Transverse colon (tissue), 4 donors: Measurements from ENCODE around the gene POLQ.

Experiments used
- POLR2A ChIP-seq: fragments of 450-650 bp; IDR thresholded peaks from one replicate; pipeline ENCODE4 v1.6.1; 2016; ENCODE audit warnings: antibody characterized with exemption, mild to moderate bottlenecking, moderate library complexity
- POLR2AphosphoS5 ChIP-seq, 3 donors: sonication (generic); formaldehyde crosslinking; IDR thresholded peaks; one replicate each; pipeline ENCODE4 v1.6.1; 2016; ENCODE audit warnings: antibody characterized with exemption in 3 of 3
- TF ChIP-seq, protein P1 (sequence below), 5 experiments: fragments of 200-600 bp in 3 of 5; fragments of 450-650 bp in 2 of 5; sonication (generic) in 3 of 5; IDR thresholded peaks; 1 replicate in 2 of 5; 2 replicates in 3 of 5; pipeline ENCODE4 v1.5.1; 2016 to 2017; ENCODE audit warnings: antibody characterized with exemption in 5 of 5, inconsistent platforms in 3 of 5, mild to moderate bottlenecking in 2 of 5, moderate library complexity in 1 of 5

DNA sequence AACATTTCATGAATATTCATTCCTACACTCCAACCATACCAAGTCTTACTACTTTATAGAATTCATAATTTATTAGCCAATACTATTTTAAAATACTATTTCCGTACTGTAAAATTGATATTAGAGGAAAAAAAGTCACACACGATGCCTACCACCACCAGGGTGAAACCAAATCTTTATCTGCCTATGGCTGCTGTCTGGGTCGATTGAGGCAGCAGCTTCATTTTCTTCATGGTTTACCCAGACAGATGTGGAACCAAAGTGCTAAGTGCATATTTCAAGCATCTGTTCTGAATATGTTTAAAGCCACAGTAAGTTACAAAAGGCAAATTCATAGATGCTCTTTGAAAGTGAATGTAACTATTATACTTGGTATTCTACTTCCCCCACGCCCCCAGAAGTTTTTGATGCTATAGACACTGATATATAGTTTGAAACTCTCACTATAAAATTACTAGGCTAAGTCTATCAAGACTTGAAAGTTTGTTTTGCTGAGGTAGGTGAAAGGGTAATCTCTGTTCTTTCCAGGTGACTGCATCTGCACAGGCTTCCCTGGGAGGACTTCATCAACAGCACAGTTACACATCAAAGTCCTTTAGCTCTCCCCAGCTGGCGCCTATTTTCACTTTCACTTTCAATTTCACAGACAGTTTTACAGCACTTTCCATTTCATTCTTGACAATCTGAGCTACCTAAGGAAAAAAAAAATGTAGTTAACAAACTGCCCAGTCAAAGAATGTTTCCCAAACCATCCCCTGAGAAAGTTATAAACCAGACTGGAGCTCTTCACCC, 113.9 kb downstream of the POLQ start:
- TF ChIP-seq, protein P1, sequence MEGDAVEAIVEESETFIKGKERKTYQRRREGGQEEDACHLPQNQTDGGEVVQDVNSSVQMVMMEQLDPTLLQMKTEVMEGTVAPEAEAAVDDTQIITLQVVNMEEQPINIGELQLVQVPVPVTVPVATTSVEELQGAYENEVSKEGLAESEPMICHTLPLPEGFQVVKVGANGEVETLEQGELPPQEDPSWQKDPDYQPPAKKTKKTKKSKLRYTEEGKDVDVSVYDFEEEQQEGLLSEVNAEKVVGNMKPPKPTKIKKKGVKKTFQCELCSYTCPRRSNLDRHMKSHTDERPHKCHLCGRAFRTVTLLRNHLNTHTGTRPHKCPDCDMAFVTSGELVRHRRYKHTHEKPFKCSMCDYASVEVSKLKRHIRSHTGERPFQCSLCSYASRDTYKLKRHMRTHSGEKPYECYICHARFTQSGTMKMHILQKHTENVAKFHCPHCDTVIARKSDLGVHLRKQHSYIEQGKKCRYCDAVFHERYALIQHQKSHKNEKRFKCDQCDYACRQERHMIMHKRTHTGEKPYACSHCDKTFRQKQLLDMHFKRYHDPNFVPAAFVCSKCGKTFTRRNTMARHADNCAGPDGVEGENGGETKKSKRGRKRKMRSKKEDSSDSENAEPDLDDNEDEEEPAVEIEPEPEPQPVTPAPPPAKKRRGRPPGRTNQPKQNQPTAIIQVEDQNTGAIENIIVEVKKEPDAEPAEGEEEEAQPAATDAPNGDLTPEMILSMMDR (IDR thresholded peaks at IDR 0.05): no peak
- TF ChIP-seq POLR2A (no peak), POLR2AphosphoS5 (IDR thresholded peaks at IDR 0.05) (no peak)
